SK-N-SH (cell line): ENCODE data around the gene ZNF675.

Experiments
- GABPA ChIP-seq: IDR thresholded peaks from 2 replicates; pipeline ENCODE4 v1.4.0; 2012; ENCODE audit warnings: low read depth, mild to moderate bottlenecking
- RCOR1 ChIP-seq: fragments of 150-350 bp; IDR thresholded peaks from 2 replicates; pipeline ENCODE4 v1.6.1; 2017; ENCODE audit warnings: antibody characterized with exemption, low read length
- TAF1 ChIP-seq: IDR thresholded peaks from 2 replicates; pipeline ENCODE4 v1.6.1; 2012; ENCODE audit warnings: low read depth, mild to moderate bottlenecking, low read length, moderate library complexity, borderline replicate concordance
- TF ChIP-seq, protein P1 (sequence below): fragments of 200-600 bp; sonication (generic); IDR thresholded peaks from 2 replicates; pipeline ENCODE4 v1.6.1; 2017; ENCODE audit warnings: antibody characterized with exemption, mild to moderate bottlenecking, moderate library complexity

DNA sequence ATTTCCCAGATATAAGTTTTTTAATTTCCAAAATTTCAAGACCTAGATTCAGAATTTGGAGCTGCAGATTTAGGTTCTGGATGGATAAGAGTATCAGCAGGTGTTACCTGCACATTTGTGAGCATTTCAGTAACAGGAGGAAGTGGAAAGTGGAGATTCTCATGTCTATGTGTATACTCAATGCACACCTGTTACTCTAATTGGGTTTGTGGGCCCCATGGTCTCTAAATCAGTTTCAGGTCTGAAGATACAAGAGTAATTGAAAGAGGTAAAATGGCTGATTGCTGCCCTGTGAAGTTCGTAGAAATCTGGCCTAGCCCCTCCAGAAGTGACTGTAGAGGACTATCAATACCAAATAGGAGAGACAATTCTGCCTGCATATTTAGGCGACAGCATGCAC lies 13.9 kb downstream of the ZNF675 start:
- TF ChIP-seq TAF1 (no peak), RCOR1 (no peak), GABPA (no peak)
- TF ChIP-seq, protein P1, sequence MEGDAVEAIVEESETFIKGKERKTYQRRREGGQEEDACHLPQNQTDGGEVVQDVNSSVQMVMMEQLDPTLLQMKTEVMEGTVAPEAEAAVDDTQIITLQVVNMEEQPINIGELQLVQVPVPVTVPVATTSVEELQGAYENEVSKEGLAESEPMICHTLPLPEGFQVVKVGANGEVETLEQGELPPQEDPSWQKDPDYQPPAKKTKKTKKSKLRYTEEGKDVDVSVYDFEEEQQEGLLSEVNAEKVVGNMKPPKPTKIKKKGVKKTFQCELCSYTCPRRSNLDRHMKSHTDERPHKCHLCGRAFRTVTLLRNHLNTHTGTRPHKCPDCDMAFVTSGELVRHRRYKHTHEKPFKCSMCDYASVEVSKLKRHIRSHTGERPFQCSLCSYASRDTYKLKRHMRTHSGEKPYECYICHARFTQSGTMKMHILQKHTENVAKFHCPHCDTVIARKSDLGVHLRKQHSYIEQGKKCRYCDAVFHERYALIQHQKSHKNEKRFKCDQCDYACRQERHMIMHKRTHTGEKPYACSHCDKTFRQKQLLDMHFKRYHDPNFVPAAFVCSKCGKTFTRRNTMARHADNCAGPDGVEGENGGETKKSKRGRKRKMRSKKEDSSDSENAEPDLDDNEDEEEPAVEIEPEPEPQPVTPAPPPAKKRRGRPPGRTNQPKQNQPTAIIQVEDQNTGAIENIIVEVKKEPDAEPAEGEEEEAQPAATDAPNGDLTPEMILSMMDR, result no peak
